GM23248 (cell line): ENCODE data around the gene TMEM270. TPM values are rescaled to one million over a fixed set of nuclear protein-coding genes. Genes with fewer than 3 reads are reported as not detected.

Experiments
- DNase-seq: peaks from one replicate; pipeline ENCODE4 v3.0.0-alpha.2; 2015
- H2AFZ ChIP-seq: fragments of 200-600 bp; sonication (generic); 2 replicates; pipeline ENCODE4 v1.6.1; 2016; ENCODE audit warnings: antibody characterized with exemption
- H3F3A ChIP-seq: fragments of 200-600 bp; sonication (generic); 2 replicates; pipeline ENCODE4 v1.6.1; 2016; ENCODE audit warnings: mild to moderate bottlenecking, antibody characterized with exemption, mixed run types; ENCODE audit not compliant: insufficient read depth
- H3K27ac ChIP-seq: fragments of 200-600 bp; sonication (generic); 2 replicates; pipeline ENCODE4 v1.5.1; 2016; ENCODE audit warnings: mild to moderate bottlenecking
- H3K27me3 ChIP-seq: fragments of 200-600 bp; sonication (generic); replicated peaks from 2 replicates; pipeline ENCODE4 v1.6.1; 2016; ENCODE audit warnings: mild to moderate bottlenecking; ENCODE audit not compliant: insufficient read depth
- H3K36me3 ChIP-seq: fragments of 200-600 bp; sonication (generic); 2 replicates; pipeline ENCODE4 v1.6.1; 2016; ENCODE audit warnings: low read depth, mild to moderate bottlenecking
- H3K4me1 ChIP-seq: fragments of 200-600 bp; sonication (generic); 2 replicates; pipeline ENCODE4 v1.6.1; 2016; ENCODE audit warnings: mild to moderate bottlenecking; ENCODE audit not compliant: insufficient read depth
- H3K4me2 ChIP-seq: fragments of 200-600 bp; sonication (generic); one replicate; pipeline ENCODE4 v1.6.1; 2016; ENCODE audit warnings: mild to moderate bottlenecking; ENCODE audit not compliant: unreplicated experiment
- H3K4me3 ChIP-seq: fragments of 200-600 bp; sonication (generic); 2 replicates; pipeline ENCODE4 v1.5.1; 2016; ENCODE audit warnings: mild to moderate bottlenecking
- H3K79me2 ChIP-seq: fragments of 200-600 bp; sonication (generic); 2 replicates; pipeline ENCODE4 v1.6.1; 2016; ENCODE audit warnings: mild to moderate bottlenecking; ENCODE audit not compliant: insufficient read depth
- H3K9ac ChIP-seq: fragments of 200-600 bp; sonication (generic); 2 replicates; pipeline ENCODE4 v1.6.1; 2016; ENCODE audit warnings: mild to moderate bottlenecking
- H3K9me2 ChIP-seq: fragments of 200-600 bp; sonication (generic); 2 replicates; pipeline ENCODE4 v1.6.1; 2016; ENCODE audit warnings: mixed run types, mild to moderate bottlenecking, moderate library complexity; ENCODE audit not compliant: insufficient read depth
- H3K9me3 ChIP-seq: fragments of 200-600 bp; sonication (generic); one replicate; pipeline ENCODE4 v1.6.1; 2017; ENCODE audit warnings: low read depth
- H4K20me1 ChIP-seq: fragments of 200-600 bp; sonication (generic); 2 replicates; pipeline ENCODE4 v1.6.0; 2016; ENCODE audit not compliant: insufficient read depth
- EZH2 ChIP-seq: fragments of 200-600 bp; sonication (generic); IDR thresholded peaks from 2 replicates; pipeline ENCODE4 v1.6.1; 2018; ENCODE audit warnings: antibody characterized with exemption, mild to moderate bottlenecking; ENCODE audit not compliant: insufficient read depth, poor library complexity, severe bottlenecking
- EZH2phosphoT487 ChIP-seq: fragments of 200-600 bp; sonication (generic); IDR thresholded peaks from 2 replicates; pipeline ENCODE4 v1.6.1; 2018; ENCODE audit warnings: antibody characterized with exemption, moderate library complexity, mild to moderate bottlenecking, low read depth; ENCODE audit not compliant: insufficient read depth
- WGBS, 2 experiments: methylation state at CpG; one replicate each; pipeline ENCODE4 v1.1.6; 2015 to 2017; ENCODE audit warnings: low lambda C conversion rate in 2 of 2, low coverage in 1 of 2; ENCODE audit errors: missing lambda C conversion rate in 2 of 2; 5-methylcytosine and 5-hydroxymethylcytosine counted together
- in situ Hi-C: fragments of 300-500 bp; cut with MboI; formaldehyde crosslinking; loops from 2 replicates; pipeline ENCODE4 v1.15.0; 2020
- polyA plus RNA-seq: library from polyadenylated mRNA; unstranded; fragments of >200 nt; fragmentation: Nextera tagmentation; extraction: Ambion mirVana; gene quantifications from 2 replicates; pipeline ENCODE4 v1.2.1, GENCODE V29; 2016
- total RNA-seq: library from RNA; depleted of rRNA; stranded (reverse); fragments of >200 nt; shearing (Covaris generic); gene quantifications from 2 replicates; pipeline ENCODE4 v1.2.3, GENCODE V29; 2014

Gene TMEM270
- total and polyA plus RNA-seq, 2 experiments from 2014 or later, result not detected

DNA sequence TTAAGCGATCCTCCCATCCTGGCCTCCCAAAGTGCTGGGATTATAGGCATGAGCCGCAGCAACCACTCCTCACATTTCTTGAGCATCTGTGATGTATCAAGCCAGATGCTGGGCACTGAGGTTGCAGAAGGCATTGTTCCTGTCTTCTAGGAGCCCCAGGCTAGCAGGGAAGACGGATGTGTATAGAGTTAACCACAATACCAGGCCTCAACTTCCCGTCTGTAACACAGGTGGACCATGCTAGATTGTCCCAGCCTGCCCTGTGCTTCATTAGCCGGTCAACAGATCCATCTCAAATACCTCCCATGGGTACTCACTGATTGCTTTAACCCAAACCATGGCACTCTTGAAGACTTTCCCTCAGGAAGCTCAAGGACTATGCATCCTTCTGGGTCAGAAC lies 32.0 kb upstream of the TMEM270 start:
- no peak overlapping the region for H3K4me3 ChIP-seq
- no peaks in the 10 kb centered on the region for H3K9me3 ChIP-seq
- no peak for DNase-seq
- no peak overlapping the region for H3K9ac ChIP-seq
- no peaks in the 10 kb centered on the region for H3K9me2 ChIP-seq
- no peaks in the 10 kb centered on the region for H3K4me1 ChIP-seq
- no peaks in the 10 kb centered on the region for H3K79me2 ChIP-seq
- H4K20me1 ChIP-seq, result no peaks in the 10 kb centered on the region
- no peaks in the 10 kb centered on the region for H3F3A ChIP-seq
- in situ Hi-C loops, result no loop called here
- 95 to 100% methylated on average over 5 of the region's 5 CpGs for WGBS, 2 experiments
- TF ChIP-seq EZH2, result no peak
- TF ChIP-seq EZH2phosphoT487, result no peak
- no peaks in the 10 kb centered on the region for H3K36me3 ChIP-seq
- no peak overlapping the region for H3K27ac ChIP-seq
- no peak overlapping the region for H2AFZ ChIP-seq
- no peaks in the 10 kb centered on the region for H3K27me3 ChIP-seq
- H3K4me2 ChIP-seq, result no peak overlapping the region

DNA sequence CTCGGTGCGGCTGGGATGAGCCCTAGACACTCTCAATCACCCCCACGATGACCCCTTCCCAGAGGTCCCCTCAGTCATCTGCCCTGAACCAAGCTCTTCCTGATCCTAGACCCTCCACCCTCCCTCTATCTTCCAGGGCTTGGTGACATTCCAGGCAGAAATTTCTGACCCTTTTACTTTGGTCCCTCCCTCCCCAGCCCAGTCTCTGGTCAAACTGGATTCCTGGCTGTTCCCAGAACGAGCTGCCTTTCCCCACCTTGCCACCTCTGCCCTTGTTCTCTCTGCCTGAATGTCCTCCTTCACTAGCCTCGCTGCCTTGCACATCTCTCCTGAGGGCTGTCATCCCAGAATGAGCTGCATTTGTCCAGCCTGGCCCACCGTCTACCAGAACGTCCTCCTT lies 31.5 kb upstream of the TMEM270 start:
- Histone ChIP-seq H3K4me3 (no peak overlapping the region), H3K79me2 (no peaks in the 10 kb centered on the region), H3K9me2 (no peaks in the 10 kb centered on the region), H3K4me1 (no peaks in the 10 kb centered on the region), H3F3A (no peaks in the 10 kb centered on the region), H4K20me1 (no peaks in the 10 kb centered on the region), H3K9ac (no peak overlapping the region), H3K36me3 (no peaks in the 10 kb centered on the region), H3K9me3 (no peaks in the 10 kb centered on the region), H2AFZ (no peak overlapping the region), H3K27me3 (no peaks in the 10 kb centered on the region), H3K4me2 (no peak overlapping the region), H3K27ac (no peak overlapping the region)
- in situ Hi-C loops, result no loop called here
- WGBS, 2 experiments, result 80 to 81% methylated on average over 7 of the region's 7 CpGs
- no peak for DNase-seq
- TF ChIP-seq EZH2phosphoT487 (no peak), EZH2 (no peak)

DNA sequence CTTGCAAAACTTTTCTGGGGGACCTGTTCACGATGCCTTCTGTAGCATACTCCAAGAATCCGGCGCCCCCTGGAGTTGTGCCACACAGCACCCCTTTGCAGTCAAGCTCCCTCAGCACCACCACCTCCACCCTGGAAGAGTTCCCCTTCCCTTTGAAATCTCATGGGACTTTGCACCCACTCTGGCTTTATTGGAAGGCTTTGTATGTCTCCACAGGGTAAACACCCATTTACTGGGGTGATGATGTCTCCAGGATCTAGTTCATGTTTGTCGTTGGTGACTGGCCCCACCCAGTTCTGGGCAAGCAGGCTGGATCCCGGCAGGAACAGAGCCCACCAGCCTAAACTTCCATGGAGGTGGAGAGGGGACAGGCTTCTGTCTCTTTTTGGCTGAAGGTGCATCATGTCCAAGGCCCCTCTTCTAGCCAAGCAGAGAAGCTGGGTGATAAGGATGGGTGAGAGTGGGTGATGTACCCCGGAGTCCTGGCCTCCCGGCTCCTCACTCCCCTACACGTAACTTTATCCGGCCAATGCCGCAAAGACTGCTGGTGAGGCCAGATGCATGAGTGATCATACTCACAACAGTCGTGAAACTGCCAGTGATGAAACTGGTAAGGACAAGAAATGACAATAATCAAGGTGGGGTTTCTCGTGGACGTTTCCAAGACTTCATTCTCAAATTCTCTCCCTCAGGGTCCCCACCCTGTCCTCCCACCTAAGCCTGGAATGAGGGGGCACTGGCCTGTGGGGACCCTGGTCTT lies 30.9 kb upstream of the TMEM270 start:
- no peak overlapping the region for H3K27ac ChIP-seq
- H4K20me1 ChIP-seq, result no peaks in the 10 kb centered on the region
- 70 to 74% methylated on average over 13 of the region's 13 CpGs for WGBS, 2 experiments
- H3K27me3 ChIP-seq, result no peaks in the 10 kb centered on the region
- H3K9ac ChIP-seq, result no peak overlapping the region
- no peaks in the 10 kb centered on the region for H3K9me2 ChIP-seq
- no peaks in the 10 kb centered on the region for H3K79me2 ChIP-seq
- no peaks in the 10 kb centered on the region for H3K36me3 ChIP-seq
- TF ChIP-seq EZH2phosphoT487 (no peak), EZH2 (no peak)
- in situ Hi-C loops, result no loop called here
- no peaks in the 10 kb centered on the region for H3K4me1 ChIP-seq
- no peak overlapping the region for H2AFZ ChIP-seq
- H3F3A ChIP-seq, result no peaks in the 10 kb centered on the region
- H3K4me2 ChIP-seq, result no peak overlapping the region
- H3K4me3 ChIP-seq, result no peak overlapping the region
- H3K9me3 ChIP-seq, result no peaks in the 10 kb centered on the region
- DNase-seq, result no peak

DNA sequence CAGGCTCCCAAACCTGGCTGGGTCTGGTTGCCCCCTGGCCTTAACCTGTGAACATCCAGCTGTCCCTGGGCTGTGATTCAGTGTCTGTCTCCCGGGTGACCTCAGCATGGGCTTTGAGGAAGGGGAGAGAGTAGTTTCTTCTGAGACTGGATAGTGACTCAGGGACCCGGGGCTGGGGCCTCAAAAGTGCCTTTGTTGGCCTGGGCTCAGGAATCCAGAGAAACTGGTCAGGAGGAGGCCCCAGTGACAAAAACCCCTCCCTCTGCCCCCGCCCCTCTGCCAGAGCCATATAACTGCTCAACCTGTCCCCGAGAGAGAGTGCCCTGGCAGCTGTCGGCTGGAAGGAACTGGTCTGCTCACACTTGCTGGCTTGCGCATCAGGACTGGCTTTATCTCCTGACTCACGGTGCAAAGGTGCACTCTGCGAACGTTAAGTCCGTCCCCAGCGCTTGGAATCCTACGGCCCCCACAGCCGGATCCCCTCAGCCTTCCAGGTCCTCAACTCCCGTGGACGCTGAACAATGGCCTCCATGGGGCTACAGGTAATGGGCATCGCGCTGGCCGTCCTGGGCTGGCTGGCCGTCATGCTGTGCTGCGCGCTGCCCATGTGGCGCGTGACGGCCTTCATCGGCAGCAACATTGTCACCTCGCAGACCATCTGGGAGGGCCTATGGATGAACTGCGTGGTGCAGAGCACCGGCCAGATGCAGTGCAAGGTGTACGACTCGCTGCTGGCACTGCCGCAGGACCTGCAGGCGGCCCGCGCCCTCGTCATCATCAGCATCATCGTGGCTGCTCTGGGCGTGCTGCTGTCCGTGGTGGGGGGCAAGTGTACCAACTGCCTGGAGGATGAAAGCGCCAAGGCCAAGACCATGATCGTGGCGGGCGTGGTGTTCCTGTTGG lies 30.0 kb upstream of the TMEM270 start, which contains the start of gene CLDN4:
TSS of gene CLDN4 (plus strand) at position 316 of the 903 bp plus-strand sequence. CDS start at position 522, 206 bp downstream.
- Histone ChIP-seq H3K27me3 (no peaks in the 10 kb centered on the region), H3K9me2 (no peaks in the 10 kb centered on the region), H4K20me1 (no peaks in the 10 kb centered on the region), H3K79me2 (no peaks in the 10 kb centered on the region), H3K4me2 (no peak within 1 kb of the TSS), H3F3A (no peaks in the 10 kb centered on the region), H3K9me3 (no peaks in the 10 kb centered on the region), H3K4me3 (no peak within 1 kb of the TSS), H3K9ac (no peak within 1 kb of the TSS), H2AFZ (no peak within 1 kb of the TSS), H3K36me3 (no peaks in the 10 kb centered on the region), H3K4me1 (no peaks in the 10 kb centered on the region), H3K27ac (no peak within 1 kb of the TSS)
- DNase-seq, result no peak
- no peak for TF ChIP-seq EZH2
- TF ChIP-seq EZH2phosphoT487, result no peak
- in situ Hi-C loops, result no loop called here
- WGBS, 2 experiments, result 82 to 84% methylated on average over 42 of the region's 42 CpGs
